ENCODE measurements around the gene DUS1L.

- TF ChIP-seq, protein P1, sequence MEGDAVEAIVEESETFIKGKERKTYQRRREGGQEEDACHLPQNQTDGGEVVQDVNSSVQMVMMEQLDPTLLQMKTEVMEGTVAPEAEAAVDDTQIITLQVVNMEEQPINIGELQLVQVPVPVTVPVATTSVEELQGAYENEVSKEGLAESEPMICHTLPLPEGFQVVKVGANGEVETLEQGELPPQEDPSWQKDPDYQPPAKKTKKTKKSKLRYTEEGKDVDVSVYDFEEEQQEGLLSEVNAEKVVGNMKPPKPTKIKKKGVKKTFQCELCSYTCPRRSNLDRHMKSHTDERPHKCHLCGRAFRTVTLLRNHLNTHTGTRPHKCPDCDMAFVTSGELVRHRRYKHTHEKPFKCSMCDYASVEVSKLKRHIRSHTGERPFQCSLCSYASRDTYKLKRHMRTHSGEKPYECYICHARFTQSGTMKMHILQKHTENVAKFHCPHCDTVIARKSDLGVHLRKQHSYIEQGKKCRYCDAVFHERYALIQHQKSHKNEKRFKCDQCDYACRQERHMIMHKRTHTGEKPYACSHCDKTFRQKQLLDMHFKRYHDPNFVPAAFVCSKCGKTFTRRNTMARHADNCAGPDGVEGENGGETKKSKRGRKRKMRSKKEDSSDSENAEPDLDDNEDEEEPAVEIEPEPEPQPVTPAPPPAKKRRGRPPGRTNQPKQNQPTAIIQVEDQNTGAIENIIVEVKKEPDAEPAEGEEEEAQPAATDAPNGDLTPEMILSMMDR (IDR thresholded peaks at IDR 0.05): no peak
- no peak for TF ChIP-seq POLR2AphosphoS5 (IDR thresholded peaks at IDR 0.05)
- TF ChIP-seq POLR2A (IDR thresholded peaks at IDR 0.05): no peak
- no peak for TF ChIP-seq EP300 (IDR thresholded peaks at IDR 0.05; ENCODE audit: low read depth)
Observed at GRCh38 chr17:82101301-82101715, 35.7 kb upstream of the DUS1L start.
